Neural crest cell (in vitro differentiated cells): Measurements from ENCODE around the gene ARID3A. TPM values are rescaled to one million over a fixed set of nuclear protein-coding genes. Genes with fewer than 3 reads are reported as not detected.

Source experiments
- DNase-seq: peaks from one replicate; pipeline ENCODE4 v3.0.0; 2021; ENCODE audit warnings: low read depth, mixed read lengths, low spot score
- H3K27ac Mint-ChIP-seq: one replicate; pipeline ENCODE4 v1.8.0; 2021; ENCODE audit warnings: mild to moderate bottlenecking, mixed read lengths; ENCODE audit not compliant: unreplicated experiment
- H3K27me3 Mint-ChIP-seq: 2 replicates; pipeline ENCODE4 v1.8.0; 2021; ENCODE audit warnings: low read depth, mild to moderate bottlenecking, mixed read lengths
- H3K36me3 Mint-ChIP-seq: 2 replicates; pipeline ENCODE4 v1.8.0; 2021; ENCODE audit warnings: low read depth, mild to moderate bottlenecking, mixed read lengths
- H3K4me1 Mint-ChIP-seq: 2 replicates; pipeline ENCODE4 v1.8.0; 2021; ENCODE audit warnings: mixed read lengths
- H3K4me3 Mint-ChIP-seq: one replicate; pipeline ENCODE4 v1.8.0; 2021; ENCODE audit warnings: mild to moderate bottlenecking, mixed read lengths
- H3K9me3 Mint-ChIP-seq: 2 replicates; pipeline ENCODE4 v1.8.0; 2021; ENCODE audit warnings: mixed read lengths
- CTCF ChIP-seq: fragments of 200-600 bp; sonication (generic); conservative IDR thresholded peaks from 2 replicates; pipeline ENCODE4 v1.5.0; 2021; ENCODE audit warnings: antibody characterized with exemption, mild to moderate bottlenecking
- total RNA-seq: library from RNA; stranded (reverse); gene quantifications from 2 replicates; pipeline ENCODE4 v1.2.1, GENCODE V29; 2021

ARID3A gene
- total RNA-seq, 1 donor from 2014 or later: 48.4 TPM

GRCh38 chr19:919199-920050 lies 6.4 kb upstream of the ARID3A start:
- no peak for DNase-seq
- no peaks in the 10 kb centered on the region for H3K36me3 Mint-ChIP-seq

GRCh38 chr19:920051-920864 lies 5.6 kb upstream of the ARID3A start:
- H3K4me1 Mint-ChIP-seq: peaks cover 8% of the 10 kb centered on the region
- H3K4me3 Mint-ChIP-seq: no peak overlapping the region
- H3K27ac Mint-ChIP-seq: no peak overlapping the region
- H3K27me3 Mint-ChIP-seq: peaks cover 50% of the 10 kb centered on the region
- TF ChIP-seq CTCF: no peak
- no peak for DNase-seq
- no peaks in the 10 kb centered on the region for H3K9me3 Mint-ChIP-seq
- no peaks in the 10 kb centered on the region for H3K36me3 Mint-ChIP-seq

More at GRCh38 chr19:919199-920050, 6.4 kb upstream of the ARID3A start:
- TF ChIP-seq CTCF: no peak
- Mint-ChIP-seq H3K27me3 (peaks cover 56% of the 10 kb centered on the region), H3K4me1 (peaks cover 8% of the 10 kb centered on the region), H3K9me3 (no peaks in the 10 kb centered on the region), H3K27ac (no peak overlapping the region), H3K4me3 (no peak overlapping the region)

GRCh38 chr19:924553-925086 lies 1.2 kb upstream of the ARID3A start:
- Mint-ChIP-seq H3K36me3 (no peaks in the 10 kb centered on the region), H3K9me3 (no peaks in the 10 kb centered on the region), H3K27ac (no peak overlapping the region), H3K4me1 (peaks cover 8% of the 10 kb centered on the region), H3K4me3 (peak overlapping the region; percentile 69), H3K27me3 (peaks cover 30% of the 10 kb centered on the region)
- DNase-seq: no peak
- TF ChIP-seq CTCF: no peak

- no peak for TF ChIP-seq CTCF
- Mint-ChIP-seq H3K27ac (no peak overlapping the region), H3K27me3 (peaks cover 27% of the 10 kb centered on the region), H3K36me3 (no peaks in the 10 kb centered on the region), H3K4me3 (peak overlapping the region; percentile 83), H3K9me3 (no peaks in the 10 kb centered on the region), H3K4me1 (peaks cover 8% of the 10 kb centered on the region)
- no peak for DNase-seq
Measured at GRCh38 chr19:925087-925525, 729 bp upstream of the ARID3A start.

- Mint-ChIP-seq H3K27ac (no peak overlapping the region), H3K27me3 (peaks cover 17% of the 10 kb centered on the region), H3K36me3 (no peaks in the 10 kb centered on the region), H3K4me3 (peak overlapping the region; percentile 79), H3K4me1 (peaks cover 8% of the 10 kb centered on the region), H3K9me3 (no peaks in the 10 kb centered on the region)
- no peak for TF ChIP-seq CTCF
- DNase-seq: no peak
Measured at GRCh38 chr19:926323-926588, 421 bp downstream of the ARID3A start.
